Neutrophil (primary cell): ENCODE results near the gene MAPK13.

Source experiments
- H3K27ac ChIP-seq: fragments of 200-600 bp; sonication (generic); 2 replicates; pipeline ENCODE4 v1.5.1; 2016; ENCODE audit warnings: mild to moderate bottlenecking, moderate library complexity
- H3K27me3 ChIP-seq: fragments of 200-600 bp; sonication (generic); 2 replicates; pipeline ENCODE4 v1.6.0; 2016; ENCODE audit warnings: mild to moderate bottlenecking
- H3K36me3 ChIP-seq: fragments of 200-600 bp; sonication (generic); 2 replicates; pipeline ENCODE4 v1.5.1; 2017
- H3K4me1 ChIP-seq, 2 experiments: fragments of 200-600 bp in 1 of 2; sonication (generic) in 1 of 2; 1 replicate in 1 of 2; 2 replicates in 1 of 2; pipeline versions ENCODE4 v1.5.1 to v1.6.1; 2013 to 2016; ENCODE audit warnings: low read depth in 1 of 2, low read length in 1 of 2, mild to moderate bottlenecking in 1 of 2, moderate library complexity in 1 of 2; ENCODE audit not compliant: control insufficient read depth in 1 of 2, insufficient read depth in 1 of 2
- H3K4me3 ChIP-seq, 2 experiments: fragments of 200-600 bp in 1 of 2; sonication (generic) in 1 of 2; 1 replicate in 1 of 2; 2 replicates in 1 of 2; pipeline ENCODE4 v1.5.1; 2013 to 2016; ENCODE audit warnings: low read depth in 1 of 2, low read length in 1 of 2, mild to moderate bottlenecking in 1 of 2, moderate library complexity in 1 of 2
- H3K9me3 ChIP-seq: fragments of 200-600 bp; sonication (generic); 2 replicates; pipeline ENCODE4 v1.5.1; 2016
- CTCF ChIP-seq: fragments of 200-600 bp; sonication (generic); IDR thresholded peaks from 2 replicates; pipeline ENCODE4 v1.5.1; 2016; ENCODE audit warnings: antibody characterized with exemption

The MAPK13 gene

GRCh38 chr6:36099869-36100483, 30.3 kb upstream of the MAPK13 start:
- Histone ChIP-seq H3K27ac (peak overlapping the region; percentile 57), H3K9me3 (no peaks in the 10 kb centered on the region), H3K4me1 (peaks cover 4 to 6% of the 10 kb centered on the region in 2 experiments), H3K4me3 (no peak overlapping the region), H3K27me3 (no peaks in the 10 kb centered on the region), H3K36me3 (peaks cover 95% of the 10 kb centered on the region)
- TF ChIP-seq CTCF, result no peak

- Histone ChIP-seq H3K27ac (peak overlapping the region; percentile 34), H3K4me3 (no peak overlapping the region), H3K27me3 (no peaks in the 10 kb centered on the region), H3K36me3 (peaks cover 93% of the 10 kb centered on the region), H3K4me1 (no peaks in the 10 kb centered on the region), H3K9me3 (no peaks in the 10 kb centered on the region)
- TF ChIP-seq CTCF, result no peak
Measured at GRCh38 chr6:36101691-36102090, 28.6 kb upstream of the MAPK13 start.

GRCh38 chr6:36102853-36103252, 27.5 kb upstream of the MAPK13 start:
- H3K9me3 ChIP-seq, result no peaks in the 10 kb centered on the region
- H3K27me3 ChIP-seq, result no peaks in the 10 kb centered on the region
- no peaks in the 10 kb centered on the region for H3K4me1 ChIP-seq
- TF ChIP-seq CTCF, result no peak
- H3K4me3 ChIP-seq, result no peak overlapping the region
- peak overlapping the region; percentile 30 for H3K27ac ChIP-seq
- H3K36me3 ChIP-seq, result peaks cover 93% of the 10 kb centered on the region

- Histone ChIP-seq H3K36me3 (peaks cover 96% of the 10 kb centered on the region), H3K27me3 (no peaks in the 10 kb centered on the region), H3K4me1 (no peaks in the 10 kb centered on the region), H3K27ac (peak overlapping the region; percentile 22), H3K9me3 (no peaks in the 10 kb centered on the region), H3K4me3 (no peak overlapping the region)
- no peak for TF ChIP-seq CTCF
Measured at GRCh38 chr6:36104836-36105235, 25.5 kb upstream of the MAPK13 start.

GRCh38 chr6:36109092-36109491, 21.2 kb upstream of the MAPK13 start:
- no peak for TF ChIP-seq CTCF
- Histone ChIP-seq H3K27me3 (no peaks in the 10 kb centered on the region), H3K36me3 (peaks cover 91% of the 10 kb centered on the region), H3K4me1 (peaks cover 8 to 12% of the 10 kb centered on the region in 2 experiments), H3K4me3 (no peak overlapping the region), H3K27ac (peak overlapping the region; percentile 14), H3K9me3 (no peaks in the 10 kb centered on the region)
